Ishikawa (cell line): ENCODE measurements around the gene SOCS3.

ENCODE experiments used
- EGR1 ChIP-seq: IDR thresholded peaks from 2 replicates; pipeline ENCODE4 v1.6.1; 2012
- FOXM1 ChIP-seq: IDR thresholded peaks from 2 replicates; pipeline ENCODE4 v1.6.1; 2012; ENCODE audit warnings: low read depth, borderline replicate concordance
- RAD21 ChIP-seq: IDR thresholded peaks from 2 replicates; pipeline ENCODE4 v1.6.1; 2012; ENCODE audit warnings: low read depth
- TEAD4 ChIP-seq: IDR thresholded peaks from 2 replicates; pipeline ENCODE4 v1.6.1; 2012
- YY1 ChIP-seq: IDR thresholded peaks from 2 replicates; pipeline ENCODE4 v1.6.1; 2012; ENCODE audit warnings: low read depth
- ZBTB7A ChIP-seq: IDR thresholded peaks from 2 replicates; pipeline ENCODE4 v1.6.1; 2012; ENCODE audit warnings: low read depth
- TF ChIP-seq, protein P1 (sequence below): IDR thresholded peaks from 2 replicates; pipeline ENCODE4 v1.6.1; 2012; ENCODE audit warnings: low read depth, mild to moderate bottlenecking

DNA sequence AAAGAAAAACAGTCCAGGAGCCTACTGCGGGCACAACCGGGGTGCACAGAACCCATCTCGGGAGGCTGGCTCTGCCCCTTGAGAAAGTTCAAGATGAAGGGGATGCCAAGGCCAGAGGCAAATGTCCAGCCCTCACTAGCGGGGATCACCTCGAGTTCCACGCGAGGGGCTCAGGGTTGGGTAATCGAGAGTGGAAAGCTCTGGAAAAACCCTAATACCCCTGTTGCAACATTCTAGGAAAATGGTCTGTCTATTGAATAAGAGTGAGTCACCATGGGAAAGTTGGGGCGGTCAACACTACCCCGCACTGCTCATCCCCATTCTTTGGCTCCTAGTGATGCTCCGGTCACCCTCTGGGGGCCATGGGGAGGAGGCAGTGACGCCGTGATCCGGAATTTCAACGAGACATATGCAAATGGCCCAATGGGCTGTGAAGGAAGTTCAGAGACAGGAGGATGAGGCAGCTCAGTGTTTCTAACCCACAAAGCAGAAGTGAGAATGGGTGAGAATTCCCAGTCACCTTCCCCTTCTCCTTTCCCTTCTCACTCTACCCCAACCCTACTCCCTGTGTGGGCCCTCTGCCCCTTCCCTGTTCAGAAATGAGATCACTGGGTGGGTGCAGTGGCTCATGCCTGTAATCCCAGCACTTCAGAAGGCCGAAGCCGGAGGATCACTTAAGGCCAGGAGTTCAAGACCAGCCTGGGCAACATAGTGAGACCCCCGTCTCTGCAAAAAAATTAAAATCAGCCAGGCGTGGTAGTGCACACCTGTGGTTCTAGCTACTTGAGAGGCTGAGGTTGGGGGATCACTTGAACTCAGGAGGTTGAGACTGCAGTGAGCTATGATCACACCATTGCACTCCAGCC lies 22.4 kb downstream of the SOCS3 start:
- TF ChIP-seq RAD21: no peak
- no peak for TF ChIP-seq YY1
- TF ChIP-seq ZBTB7A: no peak
- TF ChIP-seq, protein P1, sequence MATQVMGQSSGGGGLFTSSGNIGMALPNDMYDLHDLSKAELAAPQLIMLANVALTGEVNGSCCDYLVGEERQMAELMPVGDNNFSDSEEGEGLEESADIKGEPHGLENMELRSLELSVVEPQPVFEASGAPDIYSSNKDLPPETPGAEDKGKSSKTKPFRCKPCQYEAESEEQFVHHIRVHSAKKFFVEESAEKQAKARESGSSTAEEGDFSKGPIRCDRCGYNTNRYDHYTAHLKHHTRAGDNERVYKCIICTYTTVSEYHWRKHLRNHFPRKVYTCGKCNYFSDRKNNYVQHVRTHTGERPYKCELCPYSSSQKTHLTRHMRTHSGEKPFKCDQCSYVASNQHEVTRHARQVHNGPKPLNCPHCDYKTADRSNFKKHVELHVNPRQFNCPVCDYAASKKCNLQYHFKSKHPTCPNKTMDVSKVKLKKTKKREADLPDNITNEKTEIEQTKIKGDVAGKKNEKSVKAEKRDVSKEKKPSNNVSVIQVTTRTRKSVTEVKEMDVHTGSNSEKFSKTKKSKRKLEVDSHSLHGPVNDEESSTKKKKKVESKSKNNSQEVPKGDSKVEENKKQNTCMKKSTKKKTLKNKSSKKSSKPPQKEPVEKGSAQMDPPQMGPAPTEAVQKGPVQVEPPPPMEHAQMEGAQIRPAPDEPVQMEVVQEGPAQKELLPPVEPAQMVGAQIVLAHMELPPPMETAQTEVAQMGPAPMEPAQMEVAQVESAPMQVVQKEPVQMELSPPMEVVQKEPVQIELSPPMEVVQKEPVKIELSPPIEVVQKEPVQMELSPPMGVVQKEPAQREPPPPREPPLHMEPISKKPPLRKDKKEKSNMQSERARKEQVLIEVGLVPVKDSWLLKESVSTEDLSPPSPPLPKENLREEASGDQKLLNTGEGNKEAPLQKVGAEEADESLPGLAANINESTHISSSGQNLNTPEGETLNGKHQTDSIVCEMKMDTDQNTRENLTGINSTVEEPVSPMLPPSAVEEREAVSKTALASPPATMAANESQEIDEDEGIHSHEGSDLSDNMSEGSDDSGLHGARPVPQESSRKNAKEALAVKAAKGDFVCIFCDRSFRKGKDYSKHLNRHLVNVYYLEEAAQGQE: no peak
- TF ChIP-seq TEAD4: no peak
- no peak for TF ChIP-seq FOXM1
- no peak for TF ChIP-seq EGR1
